Measurements from ENCODE around the gene SSTR5. TPM values are rescaled to one million over a fixed set of nuclear protein-coding genes. Genes with fewer than 3 reads are reported as not detected.

Gene SSTR5
- total and polyA plus RNA-seq, 2 of the 4 experiments (the other 2 are of a cell fraction) = not detected

- Histone ChIP-seq H3K36me3 (ENCODE audit: control insufficient read depth, insufficient read depth, low read length) (no peaks in the 10 kb centered on the region), H3K27me3 (ENCODE audit: control insufficient read depth, insufficient read depth, low read length) (peaks cover 40% of the 10 kb centered on the region), H2BK120ac (ENCODE audit: low read depth, low read length) (no peak overlapping the region), H3K9me3 (ENCODE audit: control insufficient read depth, insufficient read depth, low read length) (no peaks in the 10 kb centered on the region), H3K4me3 (ENCODE audit: insufficient read depth, low read depth, low read length) (no peak overlapping the region), H3K18ac (ENCODE audit: low read depth, low read length) (no peak overlapping the region), H4K20me1 (ENCODE audit: insufficient read depth, low read length) (no peaks in the 10 kb centered on the region), H3K56ac (ENCODE audit: extremely low read depth, insufficient read depth, low read length) (no peak overlapping the region), H2BK15ac (ENCODE audit: low read depth, low read length) (no peak overlapping the region), H3K23ac (ENCODE audit: low read depth, low read length) (no peak overlapping the region), H2AFZ (replicated peaks; ENCODE audit: low read length, poor library complexity) (no peak overlapping the region), H2AK9ac (replicated peaks; ENCODE audit: low read depth, low read length, poor library complexity) (no peak overlapping the region), H2BK5ac (ENCODE audit: low read depth, low read length, poor library complexity, severe bottlenecking) (no peak overlapping the region), H2BK20ac (ENCODE audit: low read depth, low read length) (no peak overlapping the region), H3K27ac (ENCODE audit: insufficient read depth, low read length) (no peak overlapping the region), H3K4ac (ENCODE audit: low read depth, low read length) (no peak overlapping the region), H3K4me2 (ENCODE audit: low read depth, low read length) (no peak overlapping the region), H4K91ac (ENCODE audit: insufficient read depth, low read depth, low read length) (no peak overlapping the region), H2AK5ac (ENCODE audit: low read depth, low read length) (no peak overlapping the region), H3K14ac (replicated peaks; ENCODE audit: low read depth, low read length) (no peak overlapping the region), H3K9ac (ENCODE audit: low read depth, low read length) (no peak overlapping the region), H3K4me1 (ENCODE audit: control insufficient read depth, insufficient read depth, low read length) (no peaks in the 10 kb centered on the region), H3K79me1 (ENCODE audit: low read depth in 1 of 2, low read length in 2 of 2) (no peaks in the 10 kb centered on the region), H3K9me1 (ENCODE audit: insufficient read depth, low read length) (no peaks in the 10 kb centered on the region), H4K5ac (ENCODE audit: low read depth, low read length) (no peak overlapping the region), H4K8ac (ENCODE audit: low read depth in 2 of 2, low read length in 2 of 2) (no peak overlapping the region)
- ATAC-seq (ENCODE audit: low read depth) = no peak
- CTCF ChIA-PET = interaction anchor here (0.9 kb wide), 1 partner anchor 17 kb away, joined by 3 read pairs; no protein-coding TSS in a partner anchor
- no peak for DNase-seq
- TF ChIP-seq MXI1 (IDR thresholded peaks at IDR 0.05; ENCODE audit: borderline replicate concordance, low read depth, low read length) = no peak
- POLR2A ChIA-PET (ENCODE audit: unreplicated experiment) = no interaction called here
- dilution Hi-C loops (cut with HindIII; ENCODE audit: low sequenced_read_pairs, unreplicated experiment) = no loop called here
- in situ Hi-C loops (cut with MboI; ENCODE audit: low sequenced_read_pairs) = no loop called here
- no CpG with 5 or more reads among the region's 29 CpGs for WGBS, 2 experiments (ENCODE audit: extremely low coverage in 2 of 2, insufficient read length in 1 of 2)
- no TSS peak for BruUV-seq (replicated peaks)
- intact Hi-C loops (cut with micrococcal nuclease) = no loop called here
Observed at GRCh38 chr16:1040346-1040745, 32.2 kb upstream of the SSTR5 start.

Data from IMR-90 (cell line).